ENCODE measurements around the gene PSMD13.

DNA sequence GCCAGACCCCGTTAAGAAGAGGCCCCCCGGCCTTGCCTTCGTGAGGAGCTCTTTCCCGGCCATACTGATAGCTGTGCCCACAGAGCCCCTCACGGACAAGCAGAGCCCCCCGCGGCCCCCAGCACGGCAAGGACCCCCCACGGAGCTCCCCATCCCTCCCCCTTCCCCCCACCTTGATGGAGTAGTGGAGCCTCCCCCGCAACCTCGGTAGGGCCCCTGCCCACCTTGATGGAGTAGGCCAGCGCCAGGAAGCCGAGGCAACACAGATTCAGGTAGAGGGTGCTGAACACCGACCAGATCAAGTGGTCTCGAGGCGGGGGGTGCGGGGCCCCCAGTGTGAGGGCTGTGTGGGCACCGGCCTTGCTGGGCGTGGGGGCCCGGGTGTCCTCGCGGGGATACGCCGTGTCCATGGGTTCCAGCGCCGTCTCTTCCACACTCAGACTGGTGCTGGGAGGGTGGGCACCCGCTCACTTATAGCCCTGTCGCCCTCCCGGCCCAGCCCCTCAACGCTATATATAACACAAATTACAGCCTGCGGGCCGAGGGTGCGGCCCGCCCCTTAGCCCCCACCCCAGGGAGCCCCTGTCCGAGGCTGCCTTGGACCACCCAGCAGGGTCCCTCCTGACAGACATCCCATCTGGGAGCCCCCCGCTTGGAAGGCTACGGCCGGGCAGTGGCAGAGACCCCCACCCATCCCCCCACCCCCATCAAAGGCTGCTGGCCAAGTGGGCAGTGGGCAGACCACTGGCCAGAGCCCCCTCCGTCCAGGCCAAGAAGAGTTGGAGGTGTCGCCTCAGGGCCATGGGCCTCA, 62.5 kb downstream of the PSMD13 start, which contains the start of gene IFITM5:
- TF ChIP-seq CTCF (IDR thresholded peaks at IDR 0.05; ENCODE audit: poor library complexity) (no peak), EZH2 (IDR thresholded peaks at IDR 0.05; ENCODE audit: borderline replicate concordance) (no peak)

Data from hepatocyte (in vitro differentiated cells).